Left ventricle myocardium superior (tissue), 1 donor: Measurements from ENCODE around the gene FNBP1. TPM values are rescaled to one million over a fixed set of nuclear protein-coding genes. Genes with fewer than 3 reads are reported as not detected.

Source experiments
- ATAC-seq: fragments of 200-7000 bp; cut with Tn5 transposase; one replicate; pipeline ENCODE4 v1.9.1; 2020; ENCODE audit warnings: mild to moderate bottlenecking, moderate library complexity
- DNase-seq: peaks from one replicate; pipeline ENCODE4 v3.0.0-alpha.2; 2020
- intact Hi-C: fragments of 100-400 bp; cut with micrococcal nuclease; formaldehyde crosslinking; loops from one replicate; pipeline ENCODE4 v1.11.0; 2022
- long read RNA-seq: library from polyadenylated mRNA; unstranded; transcript quantifications from one replicate; pipeline ENCODE4 v2.0.0, GENCODE V29; 2021
- total RNA-seq: library from RNA; stranded (reverse); fragmentation: NEBNext Ultra II Directional; extraction: Animal tissue kit (Norgen Biotek cat#: 25700); gene quantifications from one replicate; pipeline ENCODE4 v1.2.1, GENCODE V29; 2021
- donor health status: DM: no; HTN: yes; CAD: no; lungs with severe emphysema.

FNBP1 gene
- total RNA-seq = 23.7 TPM
- long read RNA-seq, partial matches to known transcripts = 5 of 19 reads
- long read RNA-seq, other reads (novel, unspliced or antisense) = 14 of 19 reads

DNA sequence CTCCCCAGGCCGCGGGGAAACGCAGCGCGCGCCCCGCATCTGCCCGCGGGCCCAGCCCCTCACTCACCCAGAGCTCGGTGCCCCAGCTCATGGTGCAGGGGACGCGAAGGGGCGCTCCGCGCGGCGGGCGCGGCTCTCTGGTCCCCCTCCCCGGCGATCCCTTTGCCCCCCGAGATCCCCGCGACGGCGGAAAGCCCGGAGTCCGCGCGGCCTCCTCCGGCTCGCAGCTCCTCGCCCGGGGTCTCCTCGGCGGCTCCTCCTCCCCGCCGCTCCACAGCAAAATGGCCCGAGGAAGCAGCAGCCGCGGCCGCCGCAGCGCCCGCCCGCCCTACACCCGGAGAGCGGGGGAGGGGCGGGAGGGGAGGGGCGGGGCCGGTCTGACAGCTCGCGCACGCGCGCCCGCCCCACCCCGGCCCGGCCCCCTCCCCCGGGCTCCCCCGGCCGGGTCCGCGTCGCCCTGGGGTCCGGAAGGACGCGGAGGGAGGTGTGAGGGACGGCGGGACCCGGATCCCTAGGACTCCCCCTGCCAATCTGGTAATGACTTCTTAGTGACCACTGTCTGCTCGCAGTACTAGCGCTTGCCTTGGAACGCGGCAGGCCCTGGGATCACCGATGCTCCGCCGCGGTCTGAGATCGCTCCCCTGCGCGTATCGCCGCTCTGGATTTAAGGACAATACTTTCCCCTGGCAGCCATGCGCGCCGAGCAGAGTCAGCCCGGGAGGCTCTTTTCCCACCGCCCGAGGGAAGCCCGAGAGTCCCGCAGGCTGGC is at the start of gene FNBP1:
TSS of gene FNBP1 (minus strand) at position 305 of the 769 bp plus-strand sequence. CDS start at position 91, 214 bp downstream.
- DNase-seq (peak; percentile 90), ATAC-seq (peak; percentile 97)
- intact Hi-C loops = no loop called here

- intact Hi-C loops = no loop called here
- ATAC-seq (no peak), DNase-seq (no peak)
Measured at GRCh38 chr9:130090915-130091314, 47.9 kb upstream of the FNBP1 start.

DNA sequence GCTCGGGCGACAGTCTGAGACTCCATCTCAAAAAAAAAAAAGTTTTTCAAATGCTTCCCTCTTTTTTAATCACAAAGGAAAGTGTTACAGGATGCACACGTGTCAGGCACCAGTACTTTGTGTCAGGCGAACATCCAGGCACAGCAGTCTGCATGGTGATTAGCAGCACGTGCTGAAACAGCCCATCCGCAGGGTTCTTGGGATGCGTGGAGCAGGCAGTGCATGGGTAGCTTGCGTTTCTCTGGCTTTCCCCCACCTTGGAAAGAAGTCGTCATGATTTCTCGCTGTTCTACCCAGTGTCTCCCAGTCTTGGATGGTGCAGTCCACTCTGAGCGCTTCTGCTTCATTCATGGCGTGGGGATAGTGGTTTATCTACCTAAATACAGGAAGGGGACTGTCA is 46.2 kb upstream of the FNBP1 start:
- intact Hi-C loops = no loop called here
- ATAC-seq = no peak
- no peak for DNase-seq

GRCh38 chr9:130088051-130088450 is 45.1 kb upstream of the FNBP1 start:
- intact Hi-C loops = no loop called here
- no peak for ATAC-seq

GRCh38 chr9:130084337-130084736 is 41.3 kb upstream of the FNBP1 start:
- intact Hi-C loops = no loop called here
- ATAC-seq (no peak), DNase-seq (no peak)

More at GRCh38 chr9:130088051-130088450, 45.1 kb upstream of the FNBP1 start:
- no peak for DNase-seq

DNA sequence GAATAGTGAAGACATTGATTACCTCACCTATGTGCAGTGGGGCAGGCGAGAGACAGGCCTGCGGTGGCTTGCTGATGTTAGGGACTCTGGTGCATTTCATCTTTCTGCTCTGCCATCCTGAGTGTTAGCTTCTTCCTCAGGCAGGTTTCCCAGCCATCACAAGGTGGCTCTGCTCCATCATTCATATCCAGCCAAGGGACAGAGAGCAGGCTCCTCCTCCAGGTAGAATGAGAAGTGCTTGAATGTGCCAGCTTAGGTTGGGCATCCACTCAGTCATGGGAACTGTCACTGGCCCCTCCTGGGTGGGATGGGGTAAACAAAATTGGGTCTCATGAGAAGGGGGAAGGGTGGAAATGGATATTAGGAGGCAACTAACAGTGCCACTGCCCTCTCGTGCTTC is 35.6 kb upstream of the FNBP1 start:
- intact Hi-C loops = no loop called here
- ATAC-seq (peak; percentile 27), DNase-seq (no peak)

DNA sequence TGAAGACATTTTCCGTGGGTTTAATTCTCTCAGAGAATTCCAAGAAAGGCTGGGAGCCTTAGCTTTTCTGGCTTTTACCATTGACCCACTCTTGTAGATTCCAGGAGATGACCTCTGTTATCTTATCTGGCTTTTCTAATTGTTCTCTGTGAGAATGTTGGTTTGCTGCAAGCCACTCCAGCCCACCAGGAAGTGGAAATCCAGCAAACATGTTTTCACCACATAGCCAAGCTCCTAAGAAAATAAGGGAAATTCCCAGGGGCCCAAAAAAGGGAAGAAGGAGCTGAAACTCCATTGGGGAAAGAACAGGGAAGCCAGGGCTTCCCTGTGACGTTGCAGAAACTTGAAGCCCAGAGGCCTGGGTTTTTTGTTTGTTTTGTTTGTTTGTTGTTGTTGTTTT is 30.4 kb upstream of the FNBP1 start:
- DNase-seq (no peak), ATAC-seq (peak; percentile 39)
- intact Hi-C loops = no loop called here

- ATAC-seq = no peak
- intact Hi-C loops = no loop called here
Measured at GRCh38 chr9:130072515-130073235, 29.7 kb upstream of the FNBP1 start.

GRCh38 chr9:130069048-130069447 is 26.1 kb upstream of the FNBP1 start:
- intact Hi-C loops = no loop called here
- ATAC-seq = no peak
- no peak for DNase-seq

More at GRCh38 chr9:130072515-130073235, 29.7 kb upstream of the FNBP1 start:
- DNase-seq = no peak

- intact Hi-C loops = no loop called here
- ATAC-seq = no peak
Measured at GRCh38 chr9:130064621-130065020, 21.6 kb upstream of the FNBP1 start.

DNA sequence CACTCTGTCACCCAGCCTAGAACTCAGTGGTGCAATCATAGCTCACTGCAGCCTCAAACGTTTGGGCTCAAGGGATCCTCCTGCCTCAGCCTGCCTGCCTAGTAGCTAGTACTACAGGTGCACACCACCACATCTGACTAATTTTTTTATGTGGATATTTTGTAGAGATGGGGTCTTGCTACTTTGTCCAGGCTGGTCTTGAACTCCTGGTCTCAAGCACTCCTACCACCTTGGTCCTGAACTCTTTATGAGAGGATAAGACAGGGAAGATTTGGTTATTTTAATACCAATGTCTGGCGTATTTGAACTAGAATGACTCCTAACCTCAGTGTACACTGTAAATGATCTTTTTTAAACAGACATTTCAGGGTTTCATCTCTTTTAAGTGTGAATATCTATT is 19.8 kb upstream of the FNBP1 start:
- intact Hi-C loops = no loop called here
- ATAC-seq = no peak
- no peak for DNase-seq

More at GRCh38 chr9:130064621-130065020, 21.6 kb upstream of the FNBP1 start:
- DNase-seq = no peak

GRCh38 chr9:130060296-130060695 is 17.3 kb upstream of the FNBP1 start:
- no peak for DNase-seq
- ATAC-seq = no peak
- intact Hi-C loops = no loop called here

DNA sequence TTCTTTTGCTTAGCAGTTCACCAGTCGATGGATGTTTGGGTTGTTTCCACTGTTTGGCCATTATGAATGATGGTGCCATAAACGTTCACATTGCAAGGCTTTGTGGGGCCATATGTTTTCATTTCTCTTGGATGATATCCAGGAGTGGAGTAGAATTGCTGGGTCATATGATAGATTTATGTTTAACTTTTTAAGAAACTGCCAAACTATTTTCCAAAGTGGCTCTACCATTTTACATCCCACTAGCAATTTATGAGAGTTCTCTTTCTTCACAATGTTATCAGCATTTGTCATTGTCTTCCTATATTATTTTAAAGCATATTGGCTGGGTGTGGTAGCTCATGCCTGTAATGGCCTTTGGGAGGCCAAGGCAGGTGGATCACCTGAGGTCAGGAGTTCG is 15.9 kb upstream of the FNBP1 start:
- intact Hi-C loops = no loop called here
- ATAC-seq (no peak), DNase-seq (no peak)

GRCh38 chr9:130058154-130058553 is 15.2 kb upstream of the FNBP1 start:
- ATAC-seq (no peak), DNase-seq (no peak)
- intact Hi-C loops = no loop called here

GRCh38 chr9:130054820-130055219 is 11.8 kb upstream of the FNBP1 start:
- DNase-seq = no peak
- intact Hi-C loops = no loop called here
- no peak for ATAC-seq

DNA sequence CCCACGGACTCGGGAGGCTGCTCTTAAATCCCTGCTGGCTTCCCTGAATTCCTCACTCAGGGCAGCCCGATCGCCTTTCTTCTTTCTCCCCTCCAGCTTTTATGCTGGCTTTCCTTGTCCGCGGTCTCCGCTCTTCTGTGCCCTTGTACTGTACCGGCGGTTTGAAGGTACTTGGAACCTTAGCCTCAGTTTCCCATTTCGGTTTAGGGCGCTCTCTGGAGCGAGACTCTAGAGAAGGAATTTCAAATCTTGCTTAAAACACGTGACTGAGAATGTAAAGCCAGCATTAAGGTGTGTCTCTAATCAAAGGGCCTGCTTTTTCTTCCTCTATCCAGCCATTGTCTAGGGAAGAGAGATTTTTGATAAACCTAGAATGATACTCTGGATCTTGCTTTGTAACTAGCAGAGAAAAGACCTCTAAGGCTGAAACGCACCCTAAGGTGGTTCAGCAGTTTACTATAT is 11.4 kb upstream of the FNBP1 start:
- intact Hi-C loops = no loop called here
- DNase-seq (no peak), ATAC-seq (peak; percentile 7)

- intact Hi-C loops = no loop called here
- peak; percentile 97 for ATAC-seq
- DNase-seq = peak; percentile 88
Measured at GRCh38 chr9:130053504-130054324, 10.7 kb upstream of the FNBP1 start, which contains the start of gene GPR107. Gene GPR107 (plus strand): TSS chr9:130053906. CDS start chr9:130053933, 27 bp downstream.

DNA sequence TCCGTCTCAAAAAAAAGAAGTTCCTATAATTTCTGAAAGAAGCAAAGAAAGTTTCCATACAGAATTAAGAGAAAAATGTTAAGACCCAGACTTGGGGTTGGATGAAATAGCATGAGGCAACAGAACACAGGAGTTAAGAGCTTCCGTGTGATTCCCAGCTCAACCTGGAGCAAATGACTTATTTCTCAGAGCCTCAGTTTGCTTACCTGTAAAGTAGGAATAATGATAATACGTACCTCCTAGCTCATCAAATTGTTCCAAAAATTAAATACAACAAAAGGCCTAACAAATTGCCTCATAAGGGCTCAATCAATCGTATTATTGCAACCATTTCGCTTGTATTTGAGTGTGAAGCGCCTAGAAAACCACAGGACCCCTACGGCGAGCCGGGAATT is 10.1 kb upstream of the FNBP1 start:
- ATAC-seq (no peak), DNase-seq (no peak)
- intact Hi-C loops = no loop called here

GRCh38 chr9:130051855-130052254 is 8.9 kb upstream of the FNBP1 start:
- DNase-seq (no peak), ATAC-seq (no peak)
- intact Hi-C loops = no loop called here
